ENCODE data around the gene NCKAP1.

NCKAP1 gene

GRCh38 chr2:183079139-183079775 is 41.0 kb upstream of the NCKAP1 start:
- TF ChIP-seq ZNF70 (CRISPR knock-in tag; IDR thresholded peaks at IDR 0.05) (no peak), ZNF8 (CRISPR knock-in tag; IDR thresholded peaks at IDR 0.05) (no peak), ZNF565 (CRISPR knock-in tag; conservative IDR thresholded peaks at IDR 0.05; ENCODE audit: low read depth) (no peak), RARB (CRISPR knock-in tag; IDR thresholded peaks at IDR 0.05) (no peak), PPARA (CRISPR knock-in tag; IDR thresholded peaks at IDR 0.05; ENCODE audit: borderline replicate concordance) (no peak), CSRNP3 (CRISPR knock-in tag; IDR thresholded peaks at IDR 0.05) (no peak), CREB5 (CRISPR knock-in tag; IDR thresholded peaks at IDR 0.05; ENCODE audit: low read depth) (no peak), TOX (CRISPR knock-in tag; IDR thresholded peaks at IDR 0.05; ENCODE audit: borderline replicate concordance) (no peak), GLIS3 (CRISPR knock-in tag; IDR thresholded peaks at IDR 0.05) (no peak), POU6F1 (CRISPR knock-in tag; IDR thresholded peaks at IDR 0.05; ENCODE audit: borderline replicate concordance, low read depth) (no peak), PATZ1 (CRISPR knock-in tag; IDR thresholded peaks at IDR 0.05; ENCODE audit: borderline replicate concordance) (no peak), BACH2 (CRISPR knock-in tag; IDR thresholded peaks at IDR 0.05; ENCODE audit: borderline replicate concordance) (no peak), CSDC2 (CRISPR knock-in tag; IDR thresholded peaks at IDR 0.05) (no peak), ISL1 (CRISPR knock-in tag; IDR thresholded peaks at IDR 0.05) (no peak), ZC3H10 (CRISPR knock-in tag; IDR thresholded peaks at IDR 0.05) (no peak), ZFP3 (CRISPR knock-in tag; IDR thresholded peaks at IDR 0.05) (no peak), ESRRG (CRISPR knock-in tag; IDR thresholded peaks at IDR 0.05) (no peak), ARNTL (CRISPR knock-in tag; IDR thresholded peaks at IDR 0.05; ENCODE audit: borderline replicate concordance, low read depth) (no peak), OSR1 (CRISPR knock-in tag; IDR thresholded peaks at IDR 0.05) (no peak)

GRCh38 chr2:183078464-183079138 is 40.3 kb upstream of the NCKAP1 start, which contains the start of gene DUSP19:
Gene DUSP19, plus strand, starts transcription at chr2:183078747. Its CDS starts 187 bp downstream, at chr2:183078934.
- ATAC-seq, result peak; percentile 96
- TF ChIP-seq CSDC2 (CRISPR knock-in tag; IDR thresholded peaks at IDR 0.05) (no peak), ZFP3 (CRISPR knock-in tag; IDR thresholded peaks at IDR 0.05) (no peak), GLIS3 (CRISPR knock-in tag; IDR thresholded peaks at IDR 0.05) (no peak), ISL1 (CRISPR knock-in tag; IDR thresholded peaks at IDR 0.05) (no peak), PATZ1 (CRISPR knock-in tag; IDR thresholded peaks at IDR 0.05; ENCODE audit: borderline replicate concordance) (no peak), OSR1 (CRISPR knock-in tag; IDR thresholded peaks at IDR 0.05) (no peak), ZNF8 (CRISPR knock-in tag; IDR thresholded peaks at IDR 0.05) (no peak), CREB5 (CRISPR knock-in tag; IDR thresholded peaks at IDR 0.05; ENCODE audit: low read depth) (no peak), RARB (CRISPR knock-in tag; IDR thresholded peaks at IDR 0.05) (no peak), ESRRG (CRISPR knock-in tag; IDR thresholded peaks at IDR 0.05) (no peak), TOX (CRISPR knock-in tag; IDR thresholded peaks at IDR 0.05; ENCODE audit: borderline replicate concordance) (no peak), ZC3H10 (CRISPR knock-in tag; IDR thresholded peaks at IDR 0.05) (no peak), ZNF70 (CRISPR knock-in tag; IDR thresholded peaks at IDR 0.05) (no peak), TSHZ2 (CRISPR knock-in tag; IDR thresholded peaks at IDR 0.05) (no peak), SNAI2 (CRISPR knock-in tag; IDR thresholded peaks at IDR 0.05) (no peak), POU6F1 (CRISPR knock-in tag; IDR thresholded peaks at IDR 0.05; ENCODE audit: borderline replicate concordance, low read depth) (no peak), TCF4 (CRISPR knock-in tag; IDR thresholded peaks at IDR 0.05; ENCODE audit: borderline replicate concordance) (no peak), BACH2 (CRISPR knock-in tag; IDR thresholded peaks at IDR 0.05; ENCODE audit: borderline replicate concordance) (no peak)

More at GRCh38 chr2:183079139-183079775, 41.0 kb upstream of the NCKAP1 start:
- peak; percentile 69 for ATAC-seq
